ENCODE results near the gene DIPK1B.

DNA sequence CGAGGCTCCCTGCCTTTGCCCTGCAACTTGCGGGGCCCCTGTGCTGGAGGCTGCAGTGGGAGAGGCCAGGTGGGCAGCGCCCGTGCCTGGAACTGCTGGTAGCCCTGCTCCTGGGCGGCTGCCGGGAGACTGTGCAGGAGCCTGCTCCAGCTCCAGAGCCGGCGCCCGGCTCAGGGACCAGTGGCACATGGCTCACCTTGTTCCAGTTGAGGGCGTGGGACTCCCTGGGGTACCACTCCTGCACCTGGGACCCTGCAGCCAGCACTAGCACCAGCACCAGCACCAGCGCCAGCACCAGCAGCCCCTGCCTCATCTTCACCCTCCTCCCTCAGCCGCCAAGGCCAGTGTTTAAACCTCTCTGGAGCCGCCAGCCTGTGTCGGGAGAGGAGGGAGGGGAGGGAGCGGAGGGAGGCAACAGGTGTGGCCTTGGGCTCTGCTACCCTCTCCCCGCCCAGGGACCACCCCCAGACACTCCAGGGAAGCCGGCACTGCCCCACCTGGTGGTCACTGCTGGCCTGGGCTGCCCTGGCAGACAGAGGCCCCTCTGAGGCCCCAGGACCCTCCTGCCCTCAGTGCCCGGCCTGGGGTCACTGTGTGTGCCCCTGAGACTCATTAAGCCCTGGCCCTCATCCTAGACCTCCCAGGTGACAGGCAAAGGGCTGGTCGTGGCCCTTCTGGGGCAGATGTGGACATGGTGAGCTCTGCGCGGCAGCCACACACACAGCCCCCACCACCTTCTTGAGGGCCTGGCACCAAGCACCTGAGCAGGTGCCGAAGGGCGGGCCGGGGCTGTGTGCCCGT, 30.4 kb downstream of the DIPK1B start, which contains the start of gene LCN10:
- TF ChIP-seq EZH2phosphoT487 (IDR thresholded peaks at IDR 0.05; ENCODE audit: borderline replicate concordance, low read length) = no peak
- TF ChIP-seq, protein P1, sequence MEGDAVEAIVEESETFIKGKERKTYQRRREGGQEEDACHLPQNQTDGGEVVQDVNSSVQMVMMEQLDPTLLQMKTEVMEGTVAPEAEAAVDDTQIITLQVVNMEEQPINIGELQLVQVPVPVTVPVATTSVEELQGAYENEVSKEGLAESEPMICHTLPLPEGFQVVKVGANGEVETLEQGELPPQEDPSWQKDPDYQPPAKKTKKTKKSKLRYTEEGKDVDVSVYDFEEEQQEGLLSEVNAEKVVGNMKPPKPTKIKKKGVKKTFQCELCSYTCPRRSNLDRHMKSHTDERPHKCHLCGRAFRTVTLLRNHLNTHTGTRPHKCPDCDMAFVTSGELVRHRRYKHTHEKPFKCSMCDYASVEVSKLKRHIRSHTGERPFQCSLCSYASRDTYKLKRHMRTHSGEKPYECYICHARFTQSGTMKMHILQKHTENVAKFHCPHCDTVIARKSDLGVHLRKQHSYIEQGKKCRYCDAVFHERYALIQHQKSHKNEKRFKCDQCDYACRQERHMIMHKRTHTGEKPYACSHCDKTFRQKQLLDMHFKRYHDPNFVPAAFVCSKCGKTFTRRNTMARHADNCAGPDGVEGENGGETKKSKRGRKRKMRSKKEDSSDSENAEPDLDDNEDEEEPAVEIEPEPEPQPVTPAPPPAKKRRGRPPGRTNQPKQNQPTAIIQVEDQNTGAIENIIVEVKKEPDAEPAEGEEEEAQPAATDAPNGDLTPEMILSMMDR (IDR thresholded peaks at IDR 0.05; ENCODE audit: low read depth, low read length, poor library complexity, severe bottlenecking) = no peak
